22Rv1 (cell line): ENCODE measurements around the gene CNTNAP4.

Experiments
- H3K27ac ChIP-seq: fragments of 450-650 bp; 2 replicates; pipeline ENCODE4 v1.5.1; 2017
- CTCF ChIP-seq: fragments of 450-650 bp; IDR thresholded peaks from 2 replicates; pipeline ENCODE4 v1.5.1; 2017; ENCODE audit warnings: mild to moderate bottlenecking
- ZFX ChIP-seq: fragments of 450-650 bp; IDR thresholded peaks from 2 replicates; pipeline ENCODE4 v1.6.1; 2017; ENCODE audit warnings: antibody characterized with exemption, borderline replicate concordance

CNTNAP4 gene

GRCh38 chr16:76387994-76388393 lies 110.8 kb downstream of the CNTNAP4 start:
- TF ChIP-seq CTCF (no peak), ZFX (no peak)
- no peak overlapping the region for H3K27ac ChIP-seq

GRCh38 chr16:76389126-76389525 lies 111.9 kb downstream of the CNTNAP4 start:
- TF ChIP-seq CTCF: no peak
- no peak overlapping the region for H3K27ac ChIP-seq

GRCh38 chr16:76390476-76390875 lies 113.3 kb downstream of the CNTNAP4 start:
- TF ChIP-seq CTCF: no peak
- TF ChIP-seq ZFX: no peak
- H3K27ac ChIP-seq: no peak overlapping the region

GRCh38 chr16:76396977-76397376 lies 119.8 kb downstream of the CNTNAP4 start:
- H3K27ac ChIP-seq: peak overlapping the region; percentile 57
- no peak for TF ChIP-seq CTCF
- no peak for TF ChIP-seq ZFX

- no peak for TF ChIP-seq CTCF
- no peak for TF ChIP-seq ZFX
- no peak overlapping the region for H3K27ac ChIP-seq
These were observed 132.5 kb downstream of the CNTNAP4 start for GRCh38 chr16:76409706-76410105.

- TF ChIP-seq CTCF (no peak), ZFX (no peak)
- no peak overlapping the region for H3K27ac ChIP-seq
These were observed 144.4 kb downstream of the CNTNAP4 start for GRCh38 chr16:76421571-76421970.

- TF ChIP-seq CTCF: no peak
- no peak for TF ChIP-seq ZFX
- peak overlapping the region; percentile 23; the same call in 1 of the 2 replicates for H3K27ac ChIP-seq
These were observed 151.7 kb downstream of the CNTNAP4 start for GRCh38 chr16:76428858-76429257.
